ENCODE results near the gene G6PC1. TPM values are rescaled to one million over a fixed set of nuclear protein-coding genes. Genes with fewer than 3 reads are reported as not detected.
"Not testable (repeated sequence)": the region's sequence is repeated elsewhere in the genome, so short reads cannot be mapped to it uniquely, and the experiment has no call there.

G6PC1 gene
- total RNA-seq, 2 donors from 2014 or later: not detected

DNA sequence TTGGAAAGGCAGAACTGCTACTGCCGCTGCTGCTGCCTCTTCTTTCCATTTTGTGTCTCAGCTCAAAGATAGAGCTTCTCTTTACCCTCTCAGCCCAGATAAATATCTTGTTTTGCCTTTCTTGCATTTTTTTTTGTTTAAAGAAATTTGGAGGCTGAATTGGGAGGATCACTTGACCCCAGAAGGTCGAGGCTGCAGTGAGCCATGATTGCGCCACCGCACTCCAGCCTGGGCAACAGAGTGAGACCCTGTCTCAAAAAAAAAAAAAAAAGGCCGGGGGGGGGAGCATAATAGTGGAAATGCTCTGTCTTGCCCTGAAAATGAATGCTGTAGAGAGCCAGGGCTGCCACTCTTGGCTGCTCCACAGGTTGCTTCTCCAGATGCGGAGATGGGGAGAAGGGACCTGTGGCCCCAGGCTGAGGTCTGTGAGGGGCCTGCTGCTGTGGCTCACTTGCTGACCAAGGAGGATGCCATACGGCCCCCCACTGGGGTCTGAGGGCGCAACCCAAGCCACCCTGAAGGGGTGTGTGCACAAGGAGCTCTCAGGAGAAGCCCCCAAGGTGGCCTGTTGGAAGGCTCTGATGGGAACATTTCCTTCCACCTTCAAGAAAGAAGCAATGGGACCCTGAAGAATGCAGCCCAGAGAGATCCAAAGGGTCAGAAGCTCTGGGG lies 21.5 kb upstream of the G6PC1 start:
- no peaks in the 10 kb centered on the region for H3K9me3 ChIP-seq
- TF ChIP-seq, protein P1, sequence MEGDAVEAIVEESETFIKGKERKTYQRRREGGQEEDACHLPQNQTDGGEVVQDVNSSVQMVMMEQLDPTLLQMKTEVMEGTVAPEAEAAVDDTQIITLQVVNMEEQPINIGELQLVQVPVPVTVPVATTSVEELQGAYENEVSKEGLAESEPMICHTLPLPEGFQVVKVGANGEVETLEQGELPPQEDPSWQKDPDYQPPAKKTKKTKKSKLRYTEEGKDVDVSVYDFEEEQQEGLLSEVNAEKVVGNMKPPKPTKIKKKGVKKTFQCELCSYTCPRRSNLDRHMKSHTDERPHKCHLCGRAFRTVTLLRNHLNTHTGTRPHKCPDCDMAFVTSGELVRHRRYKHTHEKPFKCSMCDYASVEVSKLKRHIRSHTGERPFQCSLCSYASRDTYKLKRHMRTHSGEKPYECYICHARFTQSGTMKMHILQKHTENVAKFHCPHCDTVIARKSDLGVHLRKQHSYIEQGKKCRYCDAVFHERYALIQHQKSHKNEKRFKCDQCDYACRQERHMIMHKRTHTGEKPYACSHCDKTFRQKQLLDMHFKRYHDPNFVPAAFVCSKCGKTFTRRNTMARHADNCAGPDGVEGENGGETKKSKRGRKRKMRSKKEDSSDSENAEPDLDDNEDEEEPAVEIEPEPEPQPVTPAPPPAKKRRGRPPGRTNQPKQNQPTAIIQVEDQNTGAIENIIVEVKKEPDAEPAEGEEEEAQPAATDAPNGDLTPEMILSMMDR (IDR thresholded peaks at IDR 0.05): no peak
- TF ChIP-seq POLR2AphosphoS5 (IDR thresholded peaks at IDR 0.05): no peak
- TF ChIP-seq POLR2A (IDR thresholded peaks at IDR 0.05): no peak
- H3K27me3 ChIP-seq (replicated peaks; ENCODE audit: insufficient read depth): no peaks in the 10 kb centered on the region
- H3K4me3 ChIP-seq: no peak overlapping the region
- WGBS: 84% methylated on average over 8 of the region's 8 CpGs
- intact Hi-C loops (cut with DNase I): no loop called here
- H3K4me1 ChIP-seq (replicated peaks): no peaks in the 10 kb centered on the region
- H3K36me3 ChIP-seq: no peaks in the 10 kb centered on the region
- DNase-seq (ENCODE audit: low spot score): no peak
- no peak overlapping the region for H3K27ac ChIP-seq

DNA sequence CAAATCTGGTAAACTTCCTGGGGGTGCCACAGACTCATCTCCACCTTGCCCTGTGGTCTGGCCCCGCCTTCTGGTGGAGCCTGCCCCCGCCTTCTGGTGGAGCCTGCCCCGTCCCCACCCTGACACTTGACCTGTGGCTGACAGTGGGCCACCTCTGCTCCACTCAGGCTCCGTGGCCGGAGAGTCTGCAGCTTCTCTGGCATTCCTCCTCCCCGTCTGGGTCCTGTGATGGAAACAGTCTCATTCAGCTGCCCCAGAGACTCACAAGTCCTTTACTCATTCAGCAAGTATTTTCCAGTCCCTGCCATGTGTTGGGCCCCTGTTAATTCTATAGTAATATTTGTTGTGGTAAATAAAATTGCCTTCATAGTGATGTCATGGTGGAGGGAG lies 21.0 kb upstream of the G6PC1 start:
- Histone ChIP-seq H3K9me3 (no peaks in the 10 kb centered on the region), H3K4me3 (no peak overlapping the region), H3K27me3 (replicated peaks; ENCODE audit: insufficient read depth) (no peaks in the 10 kb centered on the region), H3K4me1 (replicated peaks) (no peaks in the 10 kb centered on the region), H3K36me3 (no peaks in the 10 kb centered on the region), H3K27ac (no peak overlapping the region)
- intact Hi-C loops (cut with DNase I): no loop called here
- WGBS: 57% methylated on average over 6 of the region's 6 CpGs
- TF ChIP-seq, protein P1 (IDR thresholded peaks at IDR 0.05): no peak
- no peak for TF ChIP-seq POLR2A (IDR thresholded peaks at IDR 0.05)
- TF ChIP-seq POLR2AphosphoS5 (IDR thresholded peaks at IDR 0.05): no peak
- DNase-seq (ENCODE audit: low spot score): no peak

DNA sequence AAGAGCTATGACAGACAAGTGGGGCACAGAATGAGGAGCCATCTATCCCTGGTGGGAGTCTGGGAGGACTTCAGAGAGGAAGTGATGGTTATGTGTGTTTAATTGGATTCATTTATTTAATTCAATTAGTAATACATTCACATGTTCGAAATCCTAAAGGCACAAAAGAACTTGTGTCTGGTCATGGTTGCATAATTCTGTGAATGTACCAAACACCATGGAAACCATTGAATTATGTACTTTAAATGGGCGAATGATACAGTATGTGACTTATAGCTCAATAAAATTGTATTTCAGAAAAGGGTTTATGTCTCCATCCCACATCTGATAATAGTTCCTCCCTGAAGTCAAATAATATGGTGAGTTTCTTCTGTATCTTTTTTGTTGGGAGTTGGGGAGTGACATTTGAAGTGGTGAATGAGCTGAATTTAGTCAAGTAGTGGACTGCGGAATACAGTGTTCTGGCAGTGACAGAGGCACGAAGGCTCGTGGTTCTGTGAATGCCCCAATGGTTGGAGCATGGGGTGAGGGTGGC lies 19.8 kb upstream of the G6PC1 start:
- no peak overlapping the region for H3K4me3 ChIP-seq
- WGBS: 71% methylated on average over 5 of the region's 5 CpGs
- H3K9me3 ChIP-seq: no peaks in the 10 kb centered on the region
- TF ChIP-seq, protein P1 (IDR thresholded peaks at IDR 0.05): no peak
- H3K27ac ChIP-seq: no peak overlapping the region
- H3K27me3 ChIP-seq (replicated peaks; ENCODE audit: insufficient read depth): no peaks in the 10 kb centered on the region
- no peaks in the 10 kb centered on the region for H3K36me3 ChIP-seq
- no peaks in the 10 kb centered on the region for H3K4me1 ChIP-seq (replicated peaks)
- intact Hi-C loops (cut with DNase I): no loop called here
- DNase-seq (ENCODE audit: low spot score): no peak

DNA sequence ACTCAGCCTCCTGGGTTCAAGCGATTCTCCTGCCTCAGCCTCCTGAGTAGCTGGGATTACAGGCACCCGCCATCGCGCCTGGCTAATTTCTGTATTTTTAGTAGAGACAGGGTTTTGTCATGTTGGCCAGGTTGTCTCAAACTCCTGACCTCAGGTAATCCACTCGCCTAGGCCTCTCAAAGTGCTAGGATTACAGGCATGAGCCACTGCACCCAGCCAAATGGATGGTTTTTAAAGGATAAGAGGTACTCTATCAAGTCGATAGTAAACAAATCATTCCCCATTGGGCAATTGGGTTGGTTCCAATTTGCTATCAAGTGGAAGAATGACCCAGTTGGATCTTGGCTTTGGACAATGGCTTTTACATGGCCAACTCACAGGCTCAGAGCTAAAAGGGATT lies 18.9 kb upstream of the G6PC1 start:
- H3K4me3 ChIP-seq; H3K27ac ChIP-seq; H3K27me3 ChIP-seq (replicated peaks; ENCODE audit: insufficient read depth); intact Hi-C loops (cut with DNase I); H3K9me3 ChIP-seq; DNase-seq (ENCODE audit: low spot score); H3K36me3 ChIP-seq; H3K4me1 ChIP-seq (replicated peaks): not testable (repeated sequence)
- WGBS: 96% methylated on average over 6 of the region's 6 CpGs

DNA sequence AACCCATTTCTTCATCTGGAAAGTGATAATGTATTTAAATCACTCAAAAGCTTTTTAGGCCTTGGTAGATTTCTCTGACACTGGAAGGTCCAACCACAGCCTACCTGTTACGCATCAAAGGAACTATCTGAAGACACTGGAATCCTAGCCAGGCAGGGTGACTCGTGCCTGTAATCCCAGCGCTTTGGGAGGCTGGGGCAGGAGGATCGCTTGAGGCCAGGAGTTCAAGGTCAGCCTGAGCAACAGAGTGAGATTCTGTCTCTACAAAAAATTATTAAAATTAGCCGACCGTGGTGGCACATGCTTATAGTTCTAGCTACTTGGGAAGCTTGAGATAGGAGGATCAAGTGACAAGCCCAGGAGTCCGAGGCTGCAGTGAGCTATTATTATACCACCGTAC lies 18.4 kb upstream of the G6PC1 start:
- H3K9me3 ChIP-seq: no peaks in the 10 kb centered on the region
- no peak overlapping the region for H3K27ac ChIP-seq
- no peaks in the 10 kb centered on the region for H3K4me1 ChIP-seq (replicated peaks)
- intact Hi-C loops (cut with DNase I): no loop called here
- TF ChIP-seq POLR2AphosphoS5 (IDR thresholded peaks at IDR 0.05) (no peak), POLR2A (IDR thresholded peaks at IDR 0.05) (no peak)
- TF ChIP-seq, protein P1 (IDR thresholded peaks at IDR 0.05): no peak
- WGBS: 90% methylated on average over 8 of the region's 8 CpGs
- no peaks in the 10 kb centered on the region for H3K27me3 ChIP-seq (replicated peaks; ENCODE audit: insufficient read depth)
- no peaks in the 10 kb centered on the region for H3K36me3 ChIP-seq
- DNase-seq (ENCODE audit: low spot score): no peak
- no peak overlapping the region for H3K4me3 ChIP-seq
